Left kidney (tissue), 2 donors: ENCODE measurements around the gene GPATCH1. TPM values are rescaled to one million over a fixed set of nuclear protein-coding genes. Genes with fewer than 3 reads are reported as not detected.
"Not testable (repeated sequence)": the region's sequence is repeated elsewhere in the genome, so short reads cannot be mapped to it uniquely, and the experiment has no call there.

Source experiments
- DNase-seq: peaks from one replicate; pipeline ENCODE4 v3.0.0-alpha.2; 2013
- polyA plus RNA-seq: library from polyadenylated mRNA; unstranded; fragments of 120-200 nt; gene quantifications from one replicate; pipeline ENCODE4 v1.2.1, GENCODE V29; 2013; ENCODE audit not compliant: insufficient read length

The GPATCH1 gene
- polyA plus RNA-seq, 1 donor = 17.3 TPM

- no peak for DNase-seq
These were observed 33.3 kb downstream of the GPATCH1 start for GRCh38 chr19:33114312-33114711.

GRCh38 chr19:33117501-33117900, 36.5 kb downstream of the GPATCH1 start:
- DNase-seq = no peak

DNA sequence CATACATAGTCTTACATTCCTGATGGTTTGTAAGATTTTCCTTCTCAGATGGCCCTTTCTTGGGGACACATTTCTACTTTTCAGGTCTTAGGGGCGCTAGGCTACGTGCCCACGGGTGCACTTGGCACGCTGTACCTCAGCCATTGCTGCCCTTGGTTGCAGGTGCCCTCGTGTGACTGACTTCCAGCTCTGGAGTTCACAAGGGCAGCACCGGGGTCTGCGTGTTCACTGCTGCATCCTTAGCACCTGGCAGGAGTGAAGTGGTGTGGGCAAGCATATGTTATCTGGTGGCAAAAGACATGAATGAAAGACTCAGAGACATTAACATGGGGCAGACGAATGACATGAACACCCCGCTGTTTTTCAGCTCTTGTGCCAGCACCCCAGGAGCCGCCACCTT, 37.7 kb downstream of the GPATCH1 start:
- no peak for DNase-seq

GRCh38 chr19:33124207-33125098, 43.5 kb downstream of the GPATCH1 start:
- no peak for DNase-seq

DNA sequence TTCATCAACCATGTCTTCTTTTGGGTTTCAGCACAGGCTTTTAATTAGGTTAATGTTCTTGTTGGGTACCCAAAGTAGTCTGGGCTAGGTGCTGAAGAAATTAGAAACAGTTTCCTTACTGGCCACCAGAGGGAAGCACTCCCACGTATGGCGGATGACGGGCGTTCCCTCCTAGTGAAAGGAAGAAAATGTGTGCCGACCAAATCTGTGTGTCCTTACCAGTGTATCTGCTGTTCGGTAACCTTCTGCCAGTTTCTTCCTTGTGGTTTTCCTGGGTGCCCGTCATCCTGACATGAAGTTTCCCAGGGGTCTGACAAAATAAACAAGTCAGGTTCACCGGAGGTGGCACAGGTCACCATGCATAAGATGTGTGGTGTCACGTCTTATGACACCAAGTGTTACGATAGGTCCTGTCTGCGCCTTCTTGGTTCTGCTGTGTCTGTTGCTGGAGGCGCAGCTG, 45.0 kb downstream of the GPATCH1 start:
- DNase-seq = peak; percentile 34

DNA sequence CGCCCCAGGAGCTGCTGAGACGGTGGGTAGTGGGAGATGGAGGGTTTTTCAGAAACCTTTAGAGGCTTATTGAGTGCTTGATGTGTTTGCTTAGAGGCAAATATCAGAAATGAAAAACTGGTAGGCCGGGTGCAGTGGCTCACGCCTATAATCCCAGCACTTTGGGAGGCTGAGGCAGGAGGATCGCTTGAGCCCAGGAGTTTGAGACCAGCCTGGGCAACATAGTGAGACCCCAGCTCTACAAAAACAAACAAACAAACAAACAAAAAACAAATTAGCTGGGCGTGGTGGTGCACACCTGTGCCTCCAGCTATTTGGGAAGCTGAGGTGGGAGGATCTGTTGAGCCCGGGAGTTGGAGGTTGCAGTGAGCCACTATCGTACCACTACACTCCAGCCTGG, 45.7 kb downstream of the GPATCH1 start:
- DNase-seq = not testable (repeated sequence)

DNA sequence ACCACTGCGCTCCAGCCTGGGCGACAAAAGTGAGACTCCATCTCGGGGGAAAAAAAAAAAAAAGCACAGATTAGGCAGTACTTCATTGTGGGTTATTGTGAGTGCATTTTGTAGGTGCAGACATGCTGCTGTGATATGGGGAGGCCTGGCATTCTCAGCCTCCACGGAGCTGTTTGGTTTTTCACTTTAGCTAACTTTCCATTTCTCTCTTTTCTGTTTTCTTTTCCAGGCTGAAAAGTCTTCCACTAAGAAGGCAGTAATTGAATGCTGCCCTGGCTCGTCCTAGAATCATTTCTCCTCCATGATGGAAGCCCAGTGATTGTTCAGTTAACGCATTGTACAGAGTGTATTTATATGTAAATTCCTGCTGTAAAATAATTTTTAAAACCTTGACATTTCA, 48.9 kb downstream of the GPATCH1 start:
- no peak for DNase-seq

GRCh38 chr19:33130433-33130832, 49.5 kb downstream of the GPATCH1 start:
- DNase-seq = no peak

GRCh38 chr19:33132021-33132420, 51.0 kb downstream of the GPATCH1 start, which contains the start of gene WDR88:
Gene WDR88, plus strand, starts transcription at chr19:33132114. Its CDS starts 56 bp downstream, at chr19:33132170.
- no peak for DNase-seq

DNA sequence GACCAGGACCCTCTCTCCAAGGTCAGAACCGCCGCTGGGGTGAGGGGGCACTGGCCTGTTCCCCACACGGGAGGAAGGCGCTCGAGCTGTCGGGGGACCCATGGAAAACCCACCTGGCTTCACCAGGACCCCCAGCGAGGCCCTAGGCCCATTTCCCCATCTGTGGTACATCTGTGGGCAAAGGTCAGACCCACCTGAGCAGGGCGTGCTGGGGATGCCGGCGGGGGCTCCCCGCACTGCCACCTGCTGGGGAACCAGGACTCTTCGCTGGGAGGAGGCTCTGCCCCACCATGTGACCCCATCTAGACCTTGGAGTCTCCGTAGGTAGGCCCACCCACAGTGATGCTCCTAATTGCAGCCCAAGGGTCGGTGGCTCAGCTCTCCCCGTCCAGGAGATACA, 51.4 kb downstream of the GPATCH1 start:
- DNase-seq = no peak

- DNase-seq = peak; percentile 22
These were observed 52.6 kb downstream of the GPATCH1 start for GRCh38 chr19:33133438-33134031.

- no peak for DNase-seq
These were observed 53.6 kb downstream of the GPATCH1 start for GRCh38 chr19:33134571-33135041.

DNA sequence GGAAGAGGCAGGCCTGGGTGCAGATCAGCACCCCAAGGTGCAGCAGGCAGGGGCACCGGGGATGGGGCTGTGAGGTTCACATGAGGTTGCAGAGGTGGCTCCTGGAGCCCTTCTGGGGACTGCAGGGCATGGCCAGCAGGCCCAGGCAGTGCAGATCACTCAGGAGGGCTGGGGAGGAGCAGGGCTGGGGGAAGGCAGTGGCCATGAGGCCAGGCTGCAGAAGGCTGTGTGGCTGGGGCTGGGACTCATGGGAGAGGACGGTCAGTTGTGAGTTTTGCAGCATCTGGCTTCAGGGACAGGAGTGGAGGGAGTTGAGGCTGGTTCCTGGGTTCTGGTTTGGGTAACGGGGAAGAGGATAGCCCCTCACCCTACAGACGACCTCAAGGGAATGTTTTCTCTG, 58.2 kb downstream of the GPATCH1 start:
- no peak for DNase-seq

GRCh38 chr19:33143897-33144405, 63.0 kb downstream of the GPATCH1 start:
- peak; percentile 39 for DNase-seq

- DNase-seq = no peak
These were observed 65.2 kb downstream of the GPATCH1 start for GRCh38 chr19:33146209-33146608.

GRCh38 chr19:33147538-33147937, 66.6 kb downstream of the GPATCH1 start:
- DNase-seq = no peak

GRCh38 chr19:33150852-33151518, 70.0 kb downstream of the GPATCH1 start:
- no peak for DNase-seq

GRCh38 chr19:33152176-33152575, 71.2 kb downstream of the GPATCH1 start:
- no peak for DNase-seq

DNA sequence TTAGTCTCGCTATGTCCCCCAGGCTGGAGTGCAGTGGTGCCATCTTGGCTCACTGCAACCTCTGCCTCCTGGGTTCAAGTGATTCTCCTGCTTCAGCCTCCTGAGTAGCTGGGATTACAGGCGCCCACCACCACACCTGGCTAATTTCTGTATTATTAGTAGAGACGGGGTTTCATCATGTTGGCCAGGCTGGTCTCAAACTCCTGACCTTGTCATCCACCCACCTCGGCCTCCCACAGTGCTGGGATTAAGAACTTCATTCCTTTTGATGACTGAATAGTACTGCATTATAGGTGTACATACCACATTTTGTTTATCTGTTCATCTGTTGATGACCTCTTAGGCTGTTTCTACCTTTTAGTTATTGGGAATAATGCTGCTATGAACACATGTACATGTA, 71.6 kb downstream of the GPATCH1 start:
- DNase-seq = not testable (repeated sequence)

DNA sequence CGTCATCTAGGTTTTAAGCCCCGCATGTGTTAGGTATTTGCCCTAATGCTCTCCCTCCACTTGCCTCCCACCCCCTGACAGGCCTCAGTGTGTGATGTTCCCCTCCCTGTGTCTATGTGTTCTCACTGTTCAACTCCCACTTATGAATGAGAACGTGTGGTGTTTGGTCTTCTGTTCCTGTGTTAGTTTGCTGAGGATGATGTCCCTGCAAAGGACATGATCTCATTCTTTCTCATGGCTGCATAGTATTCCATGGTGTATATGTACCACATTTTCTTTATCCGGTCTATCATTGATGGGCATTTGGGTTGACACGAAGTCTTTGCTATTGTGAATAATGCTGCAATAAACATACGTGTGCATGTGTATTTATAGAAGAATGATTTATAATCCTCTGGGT, 73.3 kb downstream of the GPATCH1 start:
- DNase-seq = not testable (repeated sequence)

GRCh38 chr19:33156334-33156733, 75.4 kb downstream of the GPATCH1 start:
- DNase-seq = no peak

DNA sequence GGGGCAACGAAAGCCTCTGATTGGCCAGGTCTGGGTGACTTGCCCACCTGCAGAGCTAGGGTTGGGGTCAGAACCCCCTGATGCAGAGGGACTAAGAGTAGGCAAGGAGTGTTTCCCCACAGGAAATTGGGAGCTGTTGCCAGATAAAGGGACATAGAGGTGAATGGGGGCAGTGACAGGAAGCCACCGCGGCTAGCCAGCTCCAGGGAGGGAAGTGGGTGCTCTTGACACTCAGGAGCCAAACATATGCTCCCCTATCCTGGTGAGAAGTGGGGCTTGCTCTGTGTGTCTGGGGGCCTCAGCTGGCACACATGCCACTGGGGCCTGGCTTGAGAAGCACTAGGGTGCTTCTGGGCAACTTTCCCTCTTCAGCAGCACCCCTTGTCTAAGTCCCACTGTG, 76.9 kb downstream of the GPATCH1 start:
- DNase-seq = no peak
